Endothelial cell of hepatic sinusoid (primary cell): ENCODE measurements around the gene ALX4.

ENCODE experiments used
- in situ Hi-C: cut with HindIII; loops from 2 replicates; pipeline ENCODE4 v1.10.0; 2017; ENCODE audit warnings: low sequenced_read_pairs

ALX4 gene

DNA sequence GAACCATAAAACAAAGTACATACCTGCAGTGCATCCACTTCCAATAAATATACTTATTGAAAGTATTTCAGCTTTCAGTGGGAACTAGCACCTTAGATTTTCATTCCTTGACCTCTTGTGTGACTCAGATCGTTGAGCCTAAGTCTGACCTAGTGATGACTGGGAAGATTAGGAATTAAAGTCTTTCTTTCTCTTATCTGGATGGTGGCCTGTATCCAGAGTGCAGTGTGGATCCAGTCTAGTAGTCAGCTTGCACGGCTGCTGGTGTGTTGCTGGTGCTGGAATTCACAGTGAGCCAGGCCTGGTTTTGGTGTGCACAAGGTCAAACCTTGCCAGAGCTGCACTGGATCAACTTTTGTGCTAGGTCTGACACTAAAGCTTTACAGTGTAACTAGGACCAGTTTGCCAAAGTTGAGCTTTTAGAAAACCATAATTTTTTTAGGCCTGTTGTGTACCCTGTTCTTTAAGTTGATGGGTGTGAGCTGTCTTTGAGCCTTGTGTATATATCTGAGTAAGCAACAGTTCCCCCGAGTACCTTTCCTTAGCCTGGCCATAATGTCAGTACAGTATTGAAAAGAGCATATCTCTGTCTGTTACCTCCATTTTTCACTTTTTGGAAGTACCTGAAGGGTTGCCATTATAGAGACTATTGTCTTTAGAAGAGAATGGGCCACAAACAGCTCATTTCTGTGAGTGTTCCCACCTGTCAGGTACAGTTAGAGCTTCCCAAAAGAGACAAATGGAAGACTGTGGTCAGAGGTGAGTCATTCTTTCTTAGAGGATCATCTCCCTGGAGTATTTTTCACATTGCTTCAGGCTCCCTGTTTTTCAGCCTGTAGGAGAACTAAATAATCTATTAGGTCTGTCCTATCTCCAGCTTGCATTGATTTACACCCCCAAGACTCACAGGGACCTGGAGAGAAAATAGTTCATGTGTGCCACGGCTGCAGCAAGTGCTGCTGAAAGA is 89.8 kb downstream of the ALX4 start:
- in situ Hi-C loops = no loop called here

DNA sequence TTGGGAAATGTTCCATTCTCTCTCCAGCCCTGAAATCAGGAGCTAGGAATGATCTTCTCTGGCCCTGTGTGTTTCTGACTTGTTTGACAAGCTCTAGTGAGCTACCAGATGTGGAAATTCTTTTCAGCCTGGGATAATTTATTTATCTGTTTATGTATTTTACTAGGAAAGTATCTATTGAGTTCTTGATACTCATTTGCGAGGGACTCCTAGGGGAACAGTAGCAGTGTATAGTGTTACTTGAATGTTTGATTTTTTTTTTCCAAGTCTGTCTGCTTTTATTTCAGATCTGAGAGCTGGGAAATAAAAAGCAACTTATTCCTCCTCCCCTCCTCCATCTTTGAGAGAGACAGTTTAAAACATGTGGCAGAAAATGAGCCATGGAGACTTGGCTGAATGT is 92.5 kb downstream of the ALX4 start:
- in situ Hi-C loops = no loop called here

DNA sequence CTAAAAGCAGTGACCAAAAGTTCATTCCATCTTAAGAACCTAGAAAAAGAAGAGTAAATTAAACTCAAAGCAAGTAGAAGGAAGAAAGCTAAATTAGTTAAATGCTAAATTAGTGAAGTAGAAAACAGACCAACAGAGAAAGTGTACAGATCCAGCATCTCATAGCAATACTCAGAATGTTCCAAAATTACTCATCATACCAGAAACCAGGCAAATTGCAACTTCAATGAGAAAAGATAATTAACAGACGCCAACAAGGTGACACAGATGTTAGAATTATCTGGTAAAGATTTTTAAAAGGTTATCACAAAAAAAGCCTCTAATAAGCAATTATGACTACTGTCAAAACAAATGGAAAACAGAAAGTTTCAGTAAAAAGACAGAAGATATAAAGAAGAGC is 96.8 kb downstream of the ALX4 start:
- in situ Hi-C loops = no loop called here

- in situ Hi-C loops = no loop called here
Observed at GRCh38 chr11:44212128-44212527, 97.8 kb downstream of the ALX4 start.
